DOHH2 (cell line): ENCODE results near the gene GPR119.
A peak's percentile ranks its signal among the peaks of the same experiment; 100 is the strongest.

Experiments
- H3F3A ChIP-seq: fragments of 200-600 bp; sonication (generic), shearing (Covaris generic); 2 replicates; pipeline ENCODE4 v1.6.0; 2016; ENCODE audit warnings: antibody characterized with exemption, mild to moderate bottlenecking; ENCODE audit not compliant: control insufficient read depth, insufficient read depth
- H3K27ac ChIP-seq: fragments of 200-600 bp; sonication (generic); 2 replicates; pipeline ENCODE4 v1.5.1; 2014; ENCODE audit warnings: low read depth, mild to moderate bottlenecking, low read length, moderate library complexity
- H3K27me3 ChIP-seq: fragments of 200-600 bp; sonication (generic); 2 replicates; pipeline ENCODE4 v1.6.1; 2014; ENCODE audit warnings: mild to moderate bottlenecking, low read length, mixed read lengths; ENCODE audit not compliant: control insufficient read depth
- H3K36me3 ChIP-seq: fragments of 200-600 bp; sonication (generic); 2 replicates; pipeline ENCODE4 v1.6.1; 2014; ENCODE audit warnings: mild to moderate bottlenecking, low read length, moderate library complexity, mixed read lengths; ENCODE audit not compliant: control insufficient read depth
- H3K4me1 ChIP-seq: fragments of 200-600 bp; sonication (generic); 2 replicates; pipeline ENCODE4 v1.6.1; 2014; ENCODE audit warnings: mild to moderate bottlenecking, low read length, mixed read lengths; ENCODE audit not compliant: control insufficient read depth
- H3K4me2 ChIP-seq: fragments of 200-600 bp; sonication (generic); 2 replicates; pipeline ENCODE4 v1.6.0; 2014; ENCODE audit warnings: mild to moderate bottlenecking, low read length, moderate library complexity
- H3K4me3 ChIP-seq: fragments of 200-600 bp; sonication (generic); 2 replicates; pipeline ENCODE4 v1.5.1; 2014; ENCODE audit warnings: mild to moderate bottlenecking, low read length, mixed read lengths
- H3K79me2 ChIP-seq: fragments of 200-600 bp; sonication (generic); 2 replicates; pipeline ENCODE4 v1.6.1; 2014; ENCODE audit warnings: mild to moderate bottlenecking, low read length, mixed read lengths; ENCODE audit not compliant: control insufficient read depth
- H3K9me2 ChIP-seq: fragments of 200-600 bp; sonication (generic); replicated peaks from 2 replicates; pipeline ENCODE4 v1.6.1; 2014; ENCODE audit warnings: mild to moderate bottlenecking, low read length, mixed read lengths; ENCODE audit not compliant: control insufficient read depth
- H3K9me3 ChIP-seq: fragments of 200-600 bp; sonication (generic); 2 replicates; pipeline ENCODE4 v1.6.1; 2014; ENCODE audit warnings: antibody characterized with exemption, low read length, mixed read lengths; ENCODE audit not compliant: control insufficient read depth, insufficient read depth
- H4K20me1 ChIP-seq: fragments of 200-600 bp; sonication (generic); 2 replicates; pipeline ENCODE4 v1.6.0; 2014; ENCODE audit warnings: low read depth, mild to moderate bottlenecking, antibody characterized with exemption, low read length, moderate library complexity; ENCODE audit not compliant: control insufficient read depth, insufficient read depth
- CTCF ChIP-seq: fragments of 200-600 bp; sonication (generic); IDR thresholded peaks from one replicate; pipeline ENCODE4 v1.5.1; 2014; ENCODE audit warnings: antibody characterized with exemption, mild to moderate bottlenecking, low read depth, low read length; ENCODE audit not compliant: poor library complexity, severe bottlenecking
- EZH2phosphoT487 ChIP-seq: fragments of 200-600 bp; sonication (generic); IDR thresholded peaks from 2 replicates; pipeline ENCODE4 v1.6.1; 2017; ENCODE audit warnings: borderline replicate concordance, mild to moderate bottlenecking, antibody characterized with exemption, low read length, moderate library complexity, mixed read lengths

The GPR119 gene

GRCh38 chrX:130401415-130402207 is 16.1 kb upstream of the GPR119 start, which contains the start of gene RBMX2:
Gene RBMX2 (plus strand): TSS chrX:130401987. CDS start chrX:130402033, 46 bp downstream.
- Histone ChIP-seq H4K20me1 (no peaks in the 10 kb centered on the region), H3K9me3 (no peaks in the 10 kb centered on the region), H3K79me2 (peaks cover 23% of the 10 kb centered on the region), H3K9me2 (no peaks in the 10 kb centered on the region), H3K27me3 (no peaks in the 10 kb centered on the region), H3K4me1 (peaks cover 8% of the 10 kb centered on the region), H3K4me3 (peak within 1 kb of the TSS; percentile 80), H3K4me2 (peak within 1 kb of the TSS; percentile 79), H3K27ac (peak within 1 kb of the TSS; percentile 55), H3K36me3 (peaks cover 9% of the 10 kb centered on the region), H3F3A (no peaks in the 10 kb centered on the region)
- TF ChIP-seq EZH2phosphoT487 (no peak), CTCF (no peak)

GRCh38 chrX:130395341-130395740 is 9.9 kb upstream of the GPR119 start:
- Histone ChIP-seq H3K4me3 (no peak overlapping the region), H4K20me1 (no peaks in the 10 kb centered on the region), H3K27ac (no peak overlapping the region), H3K9me3 (no peaks in the 10 kb centered on the region), H3F3A (no peaks in the 10 kb centered on the region), H3K36me3 (no peaks in the 10 kb centered on the region), H3K27me3 (no peaks in the 10 kb centered on the region), H3K4me1 (no peaks in the 10 kb centered on the region), H3K4me2 (no peak overlapping the region), H3K79me2 (no peaks in the 10 kb centered on the region), H3K9me2 (no peaks in the 10 kb centered on the region)
- TF ChIP-seq CTCF (no peak), EZH2phosphoT487 (no peak)

GRCh38 chrX:130393451-130394074 is 8.1 kb upstream of the GPR119 start:
- H3K4me3 ChIP-seq: no peak overlapping the region

More at GRCh38 chrX:130393451-130394074, 8.1 kb upstream of the GPR119 start:
- Histone ChIP-seq H3K4me1 (no peaks in the 10 kb centered on the region), H3F3A (no peaks in the 10 kb centered on the region), H4K20me1 (no peaks in the 10 kb centered on the region), H3K79me2 (no peaks in the 10 kb centered on the region), H3K36me3 (no peaks in the 10 kb centered on the region), H3K27ac (no peak overlapping the region), H3K9me3 (no peaks in the 10 kb centered on the region), H3K4me2 (no peak overlapping the region), H3K27me3 (no peaks in the 10 kb centered on the region), H3K9me2 (no peaks in the 10 kb centered on the region)
- TF ChIP-seq EZH2phosphoT487: no peak
- TF ChIP-seq CTCF: no peak
